Vagina (tissue), 2 donors: ENCODE measurements around the gene RALGAPA1.

Experiments
- CTCF ChIP-seq, 3 experiments: fragments of 450-650 bp in 2 of 3; fragments of 200-600 bp in 1 of 3; sonication (generic) in 1 of 3; IDR thresholded peaks; one replicate each; pipeline ENCODE4 v1.5.1; 2017 to 2019; ENCODE audit warnings: antibody characterized with exemption in 3 of 3, mild to moderate bottlenecking in 2 of 3, moderate library complexity in 2 of 3
- POLR2A ChIP-seq, 2 donors: fragments of 450-650 bp; IDR thresholded peaks; one replicate each; pipeline ENCODE4 v1.6.1; 2017; ENCODE audit warnings: antibody characterized with exemption in 2 of 2, mild to moderate bottlenecking in 2 of 2, moderate library complexity in 2 of 2
- POLR2AphosphoS5 ChIP-seq, 2 donors: sonication (generic); formaldehyde crosslinking; IDR thresholded peaks; one replicate each; pipeline ENCODE4 v1.9.0; 2017; ENCODE audit warnings: antibody characterized with exemption in 2 of 2, mild to moderate bottlenecking in 2 of 2, low read depth in 1 of 2; ENCODE audit not compliant: insufficient read depth in 1 of 2

DNA sequence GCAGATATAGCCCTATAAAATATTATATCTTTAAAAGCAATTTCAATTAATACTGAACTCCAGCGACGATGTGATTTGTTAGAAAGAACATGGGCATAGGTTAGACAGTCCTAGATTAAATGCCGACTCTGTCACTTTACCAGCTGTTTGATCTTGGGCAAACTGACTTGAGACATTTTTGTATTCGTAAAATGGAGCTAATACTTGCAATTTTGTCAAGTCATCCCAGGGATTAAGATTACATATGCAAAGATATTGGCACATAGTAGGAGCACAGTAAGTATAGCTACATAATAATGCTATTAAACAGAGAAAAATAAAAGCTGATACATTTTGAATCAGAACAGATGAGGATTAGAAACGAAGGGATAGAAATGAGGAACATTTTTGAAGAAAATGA is 266.1 kb downstream of the RALGAPA1 start:
- TF ChIP-seq POLR2A (IDR thresholded peaks at IDR 0.05), result no peak
- no peak for TF ChIP-seq CTCF (IDR thresholded peaks at IDR 0.05)
- no peak for TF ChIP-seq POLR2AphosphoS5 (IDR thresholded peaks at IDR 0.05; ENCODE audit: insufficient read depth in 1 of 2, low read depth in 1 of 2)
